DOHH2 (cell line): ENCODE data around the gene PDE4B.

Experiments used
- H3F3A ChIP-seq: fragments of 200-600 bp; sonication (generic), shearing (Covaris generic); 2 replicates; pipeline ENCODE4 v1.6.0; 2016; ENCODE audit warnings: antibody characterized with exemption, mild to moderate bottlenecking; ENCODE audit not compliant: control insufficient read depth, insufficient read depth
- H3K27ac ChIP-seq: fragments of 200-600 bp; sonication (generic); 2 replicates; pipeline ENCODE4 v1.5.1; 2014; ENCODE audit warnings: low read depth, mild to moderate bottlenecking, low read length, moderate library complexity
- H3K27me3 ChIP-seq: fragments of 200-600 bp; sonication (generic); 2 replicates; pipeline ENCODE4 v1.6.1; 2014; ENCODE audit warnings: mild to moderate bottlenecking, low read length, mixed read lengths; ENCODE audit not compliant: control insufficient read depth
- H3K36me3 ChIP-seq: fragments of 200-600 bp; sonication (generic); 2 replicates; pipeline ENCODE4 v1.6.1; 2014; ENCODE audit warnings: mild to moderate bottlenecking, low read length, moderate library complexity, mixed read lengths; ENCODE audit not compliant: control insufficient read depth
- H3K4me1 ChIP-seq: fragments of 200-600 bp; sonication (generic); 2 replicates; pipeline ENCODE4 v1.6.1; 2014; ENCODE audit warnings: mild to moderate bottlenecking, low read length, mixed read lengths; ENCODE audit not compliant: control insufficient read depth
- H3K4me2 ChIP-seq: fragments of 200-600 bp; sonication (generic); 2 replicates; pipeline ENCODE4 v1.6.0; 2014; ENCODE audit warnings: mild to moderate bottlenecking, low read length, moderate library complexity
- H3K4me3 ChIP-seq: fragments of 200-600 bp; sonication (generic); 2 replicates; pipeline ENCODE4 v1.5.1; 2014; ENCODE audit warnings: mild to moderate bottlenecking, low read length, mixed read lengths
- H3K79me2 ChIP-seq: fragments of 200-600 bp; sonication (generic); 2 replicates; pipeline ENCODE4 v1.6.1; 2014; ENCODE audit warnings: mild to moderate bottlenecking, low read length, mixed read lengths; ENCODE audit not compliant: control insufficient read depth
- H3K9me2 ChIP-seq: fragments of 200-600 bp; sonication (generic); replicated peaks from 2 replicates; pipeline ENCODE4 v1.6.1; 2014; ENCODE audit warnings: mild to moderate bottlenecking, low read length, mixed read lengths; ENCODE audit not compliant: control insufficient read depth
- H3K9me3 ChIP-seq: fragments of 200-600 bp; sonication (generic); 2 replicates; pipeline ENCODE4 v1.6.1; 2014; ENCODE audit warnings: antibody characterized with exemption, low read length, mixed read lengths; ENCODE audit not compliant: control insufficient read depth, insufficient read depth
- H4K20me1 ChIP-seq: fragments of 200-600 bp; sonication (generic); 2 replicates; pipeline ENCODE4 v1.6.0; 2014; ENCODE audit warnings: low read depth, mild to moderate bottlenecking, antibody characterized with exemption, low read length, moderate library complexity; ENCODE audit not compliant: control insufficient read depth, insufficient read depth
- EZH2phosphoT487 ChIP-seq: fragments of 200-600 bp; sonication (generic); IDR thresholded peaks from 2 replicates; pipeline ENCODE4 v1.6.1; 2017; ENCODE audit warnings: borderline replicate concordance, mild to moderate bottlenecking, antibody characterized with exemption, low read length, moderate library complexity, mixed read lengths
- TF ChIP-seq, protein P1 (sequence below): fragments of 200-600 bp; sonication (generic); IDR thresholded peaks from one replicate; pipeline ENCODE4 v1.5.1; 2014; ENCODE audit warnings: antibody characterized with exemption, mild to moderate bottlenecking, low read depth, low read length; ENCODE audit not compliant: poor library complexity, severe bottlenecking

Gene PDE4B

DNA sequence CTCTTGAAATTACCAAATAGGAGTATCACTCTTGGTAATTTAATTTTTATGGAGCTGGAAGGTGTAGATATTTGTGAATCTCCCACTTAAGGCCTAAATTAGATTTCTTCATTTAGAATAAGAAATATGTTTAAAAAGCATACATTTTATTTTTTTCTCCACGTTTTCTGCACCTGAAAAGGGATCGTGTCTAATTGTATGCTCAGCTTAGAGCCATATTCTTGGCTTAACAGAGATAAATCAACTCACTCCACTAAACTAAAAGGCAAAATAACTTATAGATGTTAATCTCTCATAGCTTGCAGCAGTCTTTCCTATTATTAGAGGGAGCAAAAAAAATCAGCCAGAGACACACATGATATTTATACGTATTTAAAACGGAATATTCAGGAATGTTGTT, 404.4 kb downstream of the PDE4B start:
- Histone ChIP-seq H3K27ac (no peak overlapping the region), H3K27me3 (no peaks in the 10 kb centered on the region)

DNA sequence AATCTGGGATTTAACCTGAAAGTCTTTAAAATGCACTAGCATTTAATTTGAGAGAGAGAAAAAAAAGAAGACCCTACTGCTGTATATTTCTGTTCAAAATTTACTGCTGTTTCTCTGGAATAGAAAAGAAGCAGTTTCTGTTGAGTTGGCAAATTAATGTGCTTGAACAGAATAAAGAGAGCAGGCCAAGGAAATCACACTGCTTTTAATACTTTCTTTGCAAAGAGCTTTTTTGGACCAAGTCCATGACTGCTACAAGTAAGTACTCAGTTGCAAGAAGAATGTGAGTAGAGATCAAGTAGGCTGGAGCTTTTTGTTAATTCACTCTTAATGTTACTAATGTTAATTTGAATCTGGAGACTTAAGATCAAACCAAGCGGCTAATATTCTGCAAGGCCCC, 405.1 kb downstream of the PDE4B start:
- Histone ChIP-seq H3K4me1 (no peaks in the 10 kb centered on the region), H3K4me3 (no peak overlapping the region), H3K27me3 (no peaks in the 10 kb centered on the region), H3K4me2 (no peak overlapping the region), H3F3A (no peaks in the 10 kb centered on the region), H3K36me3 (no peaks in the 10 kb centered on the region), H3K9me3 (no peaks in the 10 kb centered on the region), H3K27ac (no peak overlapping the region), H3K79me2 (no peaks in the 10 kb centered on the region), H4K20me1 (no peaks in the 10 kb centered on the region), H3K9me2 (no peaks in the 10 kb centered on the region)
- TF ChIP-seq, protein P1, sequence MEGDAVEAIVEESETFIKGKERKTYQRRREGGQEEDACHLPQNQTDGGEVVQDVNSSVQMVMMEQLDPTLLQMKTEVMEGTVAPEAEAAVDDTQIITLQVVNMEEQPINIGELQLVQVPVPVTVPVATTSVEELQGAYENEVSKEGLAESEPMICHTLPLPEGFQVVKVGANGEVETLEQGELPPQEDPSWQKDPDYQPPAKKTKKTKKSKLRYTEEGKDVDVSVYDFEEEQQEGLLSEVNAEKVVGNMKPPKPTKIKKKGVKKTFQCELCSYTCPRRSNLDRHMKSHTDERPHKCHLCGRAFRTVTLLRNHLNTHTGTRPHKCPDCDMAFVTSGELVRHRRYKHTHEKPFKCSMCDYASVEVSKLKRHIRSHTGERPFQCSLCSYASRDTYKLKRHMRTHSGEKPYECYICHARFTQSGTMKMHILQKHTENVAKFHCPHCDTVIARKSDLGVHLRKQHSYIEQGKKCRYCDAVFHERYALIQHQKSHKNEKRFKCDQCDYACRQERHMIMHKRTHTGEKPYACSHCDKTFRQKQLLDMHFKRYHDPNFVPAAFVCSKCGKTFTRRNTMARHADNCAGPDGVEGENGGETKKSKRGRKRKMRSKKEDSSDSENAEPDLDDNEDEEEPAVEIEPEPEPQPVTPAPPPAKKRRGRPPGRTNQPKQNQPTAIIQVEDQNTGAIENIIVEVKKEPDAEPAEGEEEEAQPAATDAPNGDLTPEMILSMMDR = no peak
- no peak for TF ChIP-seq EZH2phosphoT487

More for the DNA sequence above, 404.4 kb downstream of the PDE4B start:
- H3K36me3 ChIP-seq = no peaks in the 10 kb centered on the region
- no peaks in the 10 kb centered on the region for H3K79me2 ChIP-seq
- no peaks in the 10 kb centered on the region for H3K9me3 ChIP-seq
- TF ChIP-seq, protein P1 = no peak
- TF ChIP-seq EZH2phosphoT487 = no peak
- H4K20me1 ChIP-seq = no peaks in the 10 kb centered on the region
- no peak overlapping the region for H3K4me2 ChIP-seq
- H3K9me2 ChIP-seq = no peaks in the 10 kb centered on the region
- no peak overlapping the region for H3K4me3 ChIP-seq
- H3F3A ChIP-seq = no peaks in the 10 kb centered on the region
- H3K4me1 ChIP-seq = no peaks in the 10 kb centered on the region

DNA sequence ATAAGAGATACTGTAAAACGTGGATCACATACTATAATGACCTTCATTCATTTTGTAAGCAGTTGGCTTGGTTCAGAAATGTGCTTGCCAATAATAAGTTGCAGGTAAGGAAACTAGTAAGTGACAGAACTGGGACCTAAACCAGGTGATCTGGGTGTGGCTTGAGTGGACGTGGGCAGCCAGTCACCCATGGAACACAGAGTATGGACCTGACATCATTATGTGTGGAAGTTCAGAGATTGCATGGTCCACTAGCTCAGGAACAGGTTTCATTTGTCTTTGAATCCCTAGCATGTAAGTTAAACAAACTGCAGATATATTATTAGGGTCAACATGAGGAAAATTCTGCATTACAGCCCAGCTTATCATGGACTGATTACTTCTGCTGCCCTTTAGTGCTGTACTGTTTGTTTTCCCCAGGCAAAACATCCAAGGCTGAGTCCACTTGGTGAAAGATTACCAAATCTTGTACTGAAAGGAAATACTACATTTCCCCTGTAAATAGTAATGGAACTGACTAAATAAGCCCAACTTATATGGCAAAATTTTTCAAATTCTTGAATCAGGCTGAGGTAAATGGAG, 414.0 kb downstream of the PDE4B start:
- Histone ChIP-seq H3K79me2 (no peaks in the 10 kb centered on the region), H3K9me3 (no peaks in the 10 kb centered on the region), H3K27ac (no peak overlapping the region), H3K27me3 (no peaks in the 10 kb centered on the region), H4K20me1 (no peaks in the 10 kb centered on the region), H3K4me1 (no peaks in the 10 kb centered on the region), H3K4me3 (no peak overlapping the region), H3K36me3 (no peaks in the 10 kb centered on the region), H3F3A (no peaks in the 10 kb centered on the region), H3K4me2 (no peak overlapping the region), H3K9me2 (no peaks in the 10 kb centered on the region)
- no peak for TF ChIP-seq EZH2phosphoT487
- TF ChIP-seq, protein P1 = no peak
